Raji (cell line): ENCODE results near the gene SIDT2.

Experiments used
- POLR2A ChIP-seq: IDR thresholded peaks from 2 replicates; pipeline ENCODE4 v1.6.1; 2011; ENCODE audit warnings: low read depth, low read length, control low read depth; ENCODE audit not compliant: insufficient read depth

Gene SIDT2

DNA sequence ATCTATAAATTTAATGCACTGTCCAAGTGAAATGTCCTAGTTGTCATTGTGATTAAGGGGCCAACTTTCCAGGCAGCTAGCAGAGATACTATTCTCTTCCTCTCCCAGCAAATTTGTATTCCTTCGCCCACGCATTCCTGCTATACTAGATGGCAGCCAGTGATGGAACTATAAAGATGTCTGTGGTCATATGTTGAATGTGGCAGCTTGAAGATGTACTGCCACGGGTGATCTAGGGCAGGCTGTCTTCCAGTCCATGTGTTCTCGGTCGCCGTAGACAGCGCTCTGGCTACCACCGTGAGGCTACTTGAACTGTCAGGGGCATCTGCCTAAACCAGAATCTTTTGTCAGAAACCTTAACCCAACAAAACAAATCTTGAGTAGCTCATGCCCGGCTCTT, 8.3 kb upstream of the SIDT2 start:
- no peak for TF ChIP-seq POLR2A

DNA sequence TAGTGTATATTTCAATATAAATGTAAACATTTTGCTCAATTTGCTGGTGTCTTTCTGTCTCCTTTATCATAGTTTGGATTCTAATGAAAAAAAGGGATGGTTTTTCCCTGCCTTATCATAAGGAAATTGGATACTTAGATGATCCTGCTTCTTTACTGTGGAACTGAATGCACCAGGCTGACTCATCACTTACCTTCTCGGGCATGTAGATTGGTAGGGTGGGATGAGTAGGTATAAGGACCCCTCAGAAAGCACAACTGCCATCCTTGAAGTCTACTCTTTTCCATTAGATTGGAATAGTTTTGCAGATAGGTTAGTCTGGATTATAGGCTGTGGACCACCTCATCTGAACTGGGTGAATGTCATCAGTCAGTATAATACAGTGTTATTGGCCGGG, 7.5 kb upstream of the SIDT2 start:
- no peak for TF ChIP-seq POLR2A

DNA sequence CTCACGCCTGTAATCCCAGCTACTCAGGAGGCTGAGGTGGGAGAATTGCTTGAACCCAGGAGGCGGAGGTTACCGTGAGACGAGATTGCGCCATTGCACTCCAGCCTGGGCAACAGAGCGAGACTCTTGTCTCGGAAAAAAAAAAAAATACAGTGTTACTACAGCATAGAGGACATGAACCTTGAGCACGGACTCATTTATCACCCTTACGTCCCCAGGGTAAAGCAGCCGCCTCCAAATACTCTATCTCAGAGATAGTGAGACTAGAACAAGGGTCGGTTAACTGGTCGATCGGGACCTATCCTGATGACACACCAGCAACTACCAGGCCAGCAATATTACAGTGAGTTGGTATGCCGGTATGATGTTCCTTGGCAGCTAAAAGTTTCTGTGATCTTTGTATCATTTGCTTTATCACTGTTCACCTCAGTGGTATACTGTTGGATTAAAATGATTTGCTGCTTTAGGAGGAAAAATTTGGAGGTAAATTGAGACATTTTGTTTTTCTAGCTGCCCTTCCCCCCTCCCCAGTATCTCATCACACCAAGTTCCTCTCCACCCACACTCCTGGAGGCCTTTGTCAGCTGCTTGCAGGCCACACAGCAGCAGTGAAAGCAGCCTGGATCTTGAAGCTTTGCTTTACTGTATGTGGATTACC, 7.0 kb upstream of the SIDT2 start:
- no peak for TF ChIP-seq POLR2A

DNA sequence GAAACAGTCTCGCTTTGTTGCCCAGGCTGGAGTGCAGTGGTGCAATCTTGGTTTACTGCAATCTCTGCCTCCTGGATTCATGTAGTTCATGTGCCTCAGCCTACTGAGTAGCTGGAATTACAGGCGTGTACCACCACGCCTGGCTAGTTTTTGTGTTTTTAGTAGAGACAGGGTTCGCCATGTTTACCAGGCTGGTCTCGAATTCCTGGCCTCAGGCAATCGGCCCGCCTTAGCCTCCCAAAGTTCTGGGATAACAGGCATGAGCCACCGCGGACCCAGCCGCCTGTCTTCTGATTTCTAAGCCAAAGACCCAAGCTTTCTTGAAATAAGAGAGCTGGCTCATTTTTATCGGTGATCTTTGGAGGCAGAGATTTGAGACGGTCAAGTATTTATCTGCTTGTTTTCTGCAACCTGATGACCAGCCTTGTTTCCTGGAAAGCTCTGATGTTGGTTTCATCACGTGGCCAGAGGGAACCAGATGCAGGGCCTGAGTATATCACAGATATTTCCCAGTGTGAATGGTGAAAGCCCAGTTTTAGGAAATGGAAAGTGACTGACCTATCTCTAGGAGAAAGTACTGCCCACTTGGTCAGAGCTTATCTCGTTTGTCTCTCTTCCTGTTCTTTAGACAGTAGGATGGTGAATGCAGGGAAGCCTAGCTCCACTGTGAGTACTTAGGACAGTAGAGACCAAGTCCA, 5.7 kb upstream of the SIDT2 start:
- no peak for TF ChIP-seq POLR2A

DNA sequence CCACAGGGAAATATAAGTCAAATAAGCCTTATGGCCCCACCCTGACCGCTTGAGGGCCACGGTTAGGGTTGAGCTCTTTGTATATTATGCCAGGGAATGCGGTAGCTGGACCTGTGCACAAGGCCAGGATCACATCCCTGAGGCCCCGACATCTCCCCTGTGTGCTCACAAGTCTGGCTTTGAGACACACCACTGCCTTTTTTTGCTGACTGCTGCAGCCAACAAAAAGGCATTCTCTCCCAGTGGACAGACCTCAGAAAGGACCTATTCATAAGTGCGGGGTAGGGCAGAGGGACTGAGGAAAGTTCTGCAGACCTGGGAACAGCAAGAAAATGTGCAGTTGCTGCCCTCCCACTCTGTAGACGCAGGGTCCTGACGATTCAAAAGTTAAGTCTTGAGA, 3.4 kb upstream of the SIDT2 start:
- TF ChIP-seq POLR2A = no peak

DNA sequence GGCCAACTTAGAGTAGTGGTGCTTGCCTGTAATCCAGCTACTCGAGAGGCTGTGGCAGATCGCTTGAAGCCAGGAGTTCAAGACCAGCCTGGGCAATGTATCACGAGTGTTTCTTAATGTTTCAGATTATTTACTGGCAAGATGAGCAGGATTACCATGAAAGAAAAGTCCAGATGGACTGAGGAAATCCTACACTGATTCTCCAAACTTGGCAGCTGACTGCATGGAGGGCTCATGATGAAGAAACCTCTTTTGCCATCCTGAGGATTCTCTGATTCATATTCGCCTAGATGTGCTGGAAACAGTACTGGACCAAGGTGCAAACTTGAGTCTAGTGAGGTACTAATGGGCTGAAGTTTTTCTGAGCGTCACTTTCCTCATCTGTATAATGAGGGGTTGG, 2.8 kb upstream of the SIDT2 start:
- no peak for TF ChIP-seq POLR2A

DNA sequence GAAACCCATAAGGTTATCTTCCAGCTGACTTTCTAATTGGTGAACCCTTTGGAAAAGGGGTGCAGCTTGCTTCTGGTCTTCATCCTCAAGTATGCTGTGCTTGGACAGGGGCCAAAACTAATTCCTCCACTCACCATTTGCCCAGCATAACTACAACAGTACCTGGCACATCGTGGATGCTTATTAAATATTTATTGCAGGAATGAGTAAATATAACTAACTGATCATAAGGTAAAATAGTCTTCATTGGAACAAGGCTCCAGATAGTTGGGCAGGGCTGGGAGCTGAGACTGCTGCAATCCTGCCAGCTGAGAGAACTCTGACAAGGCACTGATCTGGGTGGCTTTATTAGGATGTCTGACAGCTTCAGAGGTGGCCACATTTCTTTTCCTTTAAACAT, 2.4 kb upstream of the SIDT2 start:
- no peak for TF ChIP-seq POLR2A

DNA sequence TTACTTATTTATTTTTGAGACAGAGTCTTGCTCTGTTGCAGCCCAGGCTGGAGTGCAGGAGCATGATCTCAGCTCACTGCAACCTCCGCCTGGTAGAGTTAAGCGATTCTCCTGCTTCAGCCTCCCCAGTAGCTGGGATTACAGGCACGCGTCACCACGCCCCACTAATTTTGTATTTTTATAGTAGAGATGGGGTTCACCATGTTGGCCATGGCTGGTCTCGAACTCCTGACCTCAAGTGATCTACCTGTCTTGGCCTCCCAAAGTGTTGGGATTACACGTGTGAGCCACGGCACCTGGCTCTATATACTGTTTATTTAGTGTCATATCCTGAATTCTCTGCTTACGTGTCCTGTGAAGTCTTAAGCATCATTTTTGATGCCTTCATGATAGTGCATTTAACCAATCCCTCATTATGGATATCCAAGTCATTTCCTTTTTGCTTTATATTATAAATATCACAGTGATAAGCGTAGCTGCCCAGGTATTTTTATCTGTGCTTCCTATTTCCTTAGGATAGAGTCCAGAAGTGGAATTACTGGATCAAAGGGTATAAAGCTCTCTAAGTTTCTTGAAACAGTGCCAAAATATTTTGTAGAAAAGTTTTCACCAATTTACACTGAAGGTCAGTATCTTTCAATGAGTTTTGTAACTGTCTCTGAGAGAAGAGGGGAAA, 871 bp upstream of the SIDT2 start:
- TF ChIP-seq POLR2A = no peak

DNA sequence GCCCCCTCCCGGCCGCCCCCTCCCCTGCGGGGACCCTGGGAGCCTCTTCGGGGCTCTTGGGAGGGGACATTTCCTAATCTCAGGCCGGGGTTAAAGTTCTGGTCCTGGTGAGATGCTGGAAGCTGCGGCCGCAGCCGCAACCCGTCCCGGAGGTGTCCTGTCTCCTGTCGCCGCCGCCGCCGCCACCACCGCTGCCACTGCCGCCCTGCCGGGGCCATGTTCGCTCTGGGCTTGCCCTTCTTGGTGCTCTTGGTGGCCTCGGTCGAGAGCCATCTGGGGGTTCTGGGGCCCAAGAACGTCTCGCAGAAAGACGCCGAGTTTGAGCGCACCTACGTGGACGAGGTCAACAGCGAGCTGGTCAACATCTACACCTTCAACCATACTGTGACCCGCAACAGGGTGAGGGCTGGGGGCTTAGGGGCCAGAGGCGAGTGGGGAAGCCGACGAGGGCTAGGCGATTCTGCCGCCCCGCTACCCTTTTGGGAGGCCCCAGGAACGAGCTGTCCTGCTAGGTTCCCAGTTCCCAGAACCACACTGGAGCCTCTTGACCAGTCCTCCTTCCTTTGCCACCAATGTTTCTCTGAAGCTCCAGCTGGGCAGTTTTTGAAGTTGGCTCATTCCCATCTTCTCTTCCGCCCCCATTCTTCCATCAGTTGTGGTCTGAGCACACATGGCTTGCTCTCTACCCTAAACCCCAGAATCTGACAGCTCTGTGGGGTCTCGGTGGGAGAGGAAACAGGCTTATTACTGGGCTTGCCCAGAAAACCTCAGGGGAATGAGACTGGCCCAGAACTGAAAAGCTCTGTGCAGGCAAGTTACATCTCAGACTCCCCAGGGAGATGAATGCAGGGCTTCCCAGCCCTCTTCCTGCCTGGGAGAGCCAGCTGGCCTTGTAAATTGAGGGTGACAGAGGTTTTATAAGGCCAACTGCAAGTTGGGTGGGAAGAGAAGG, 781 bp downstream of the SIDT2 start:
- no peak for TF ChIP-seq POLR2A

DNA sequence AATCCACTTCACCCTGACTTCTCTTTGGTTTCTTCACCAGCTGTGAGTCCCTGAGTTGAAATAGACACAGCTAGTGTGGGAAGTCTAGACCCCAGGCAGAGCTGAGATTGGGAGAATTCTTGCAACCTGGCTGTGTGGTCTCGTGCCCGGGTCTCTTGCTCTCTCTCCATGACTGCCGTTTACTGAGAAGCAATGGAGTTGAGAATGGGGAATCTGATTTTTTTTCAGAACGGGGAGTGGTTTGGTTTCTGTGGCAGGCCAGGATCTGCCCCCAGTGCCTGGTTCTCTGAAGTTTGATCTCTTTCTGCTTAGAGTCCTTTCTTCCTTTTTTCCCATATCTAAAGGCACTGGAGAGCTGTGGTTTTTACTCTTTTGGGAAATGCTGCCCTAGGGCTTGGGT, 1.5 kb downstream of the SIDT2 start:
- TF ChIP-seq POLR2A = 0 out of 2 replicates have a peak, but pooled peaks have one; percentile 1

DNA sequence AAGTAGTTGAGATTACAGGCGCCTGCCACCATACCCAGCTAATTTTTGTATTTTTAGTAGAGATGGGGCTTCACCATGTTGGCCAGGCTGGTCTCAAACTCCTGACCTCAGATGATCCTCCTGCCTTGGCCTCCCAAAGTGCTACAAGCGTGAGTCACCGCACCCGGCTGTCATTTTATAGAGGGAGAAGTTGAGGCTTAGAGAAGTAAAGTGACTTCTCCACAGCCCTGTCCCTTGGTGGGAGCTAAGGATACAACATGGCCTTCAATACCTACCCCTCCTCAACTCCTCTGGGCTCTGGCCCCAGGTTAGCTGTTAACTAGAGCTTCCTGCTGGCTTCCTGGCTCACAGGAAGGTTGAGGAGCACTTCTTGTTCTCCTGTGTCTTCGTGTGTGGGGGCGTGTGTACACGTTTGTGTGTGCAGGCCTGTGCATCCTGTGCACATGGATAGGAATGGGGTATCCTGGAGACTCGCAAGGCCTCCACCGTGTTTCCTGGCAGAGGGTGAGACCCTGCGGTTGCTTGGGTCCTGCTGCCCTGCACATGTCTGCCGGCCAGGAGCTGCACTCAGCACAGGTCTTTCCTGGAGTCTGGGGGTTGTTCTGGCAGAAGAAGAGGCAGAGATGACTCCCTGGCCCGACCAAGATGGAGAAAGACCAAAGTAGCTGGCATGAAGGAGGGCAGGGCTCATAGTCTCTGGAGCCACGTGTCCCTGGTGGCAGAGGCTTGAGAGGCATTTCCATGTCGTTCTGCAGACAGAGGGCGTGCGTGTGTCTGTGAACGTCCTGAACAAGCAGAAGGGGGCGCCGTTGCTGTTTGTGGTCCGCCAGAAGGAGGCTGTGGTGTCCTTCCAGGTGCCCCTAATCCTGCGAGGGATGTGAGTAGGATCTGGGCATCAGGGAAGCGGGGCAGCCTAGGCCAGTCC, 2.4 kb downstream of the SIDT2 start:
- TF ChIP-seq POLR2A = peak; percentile 50

DNA sequence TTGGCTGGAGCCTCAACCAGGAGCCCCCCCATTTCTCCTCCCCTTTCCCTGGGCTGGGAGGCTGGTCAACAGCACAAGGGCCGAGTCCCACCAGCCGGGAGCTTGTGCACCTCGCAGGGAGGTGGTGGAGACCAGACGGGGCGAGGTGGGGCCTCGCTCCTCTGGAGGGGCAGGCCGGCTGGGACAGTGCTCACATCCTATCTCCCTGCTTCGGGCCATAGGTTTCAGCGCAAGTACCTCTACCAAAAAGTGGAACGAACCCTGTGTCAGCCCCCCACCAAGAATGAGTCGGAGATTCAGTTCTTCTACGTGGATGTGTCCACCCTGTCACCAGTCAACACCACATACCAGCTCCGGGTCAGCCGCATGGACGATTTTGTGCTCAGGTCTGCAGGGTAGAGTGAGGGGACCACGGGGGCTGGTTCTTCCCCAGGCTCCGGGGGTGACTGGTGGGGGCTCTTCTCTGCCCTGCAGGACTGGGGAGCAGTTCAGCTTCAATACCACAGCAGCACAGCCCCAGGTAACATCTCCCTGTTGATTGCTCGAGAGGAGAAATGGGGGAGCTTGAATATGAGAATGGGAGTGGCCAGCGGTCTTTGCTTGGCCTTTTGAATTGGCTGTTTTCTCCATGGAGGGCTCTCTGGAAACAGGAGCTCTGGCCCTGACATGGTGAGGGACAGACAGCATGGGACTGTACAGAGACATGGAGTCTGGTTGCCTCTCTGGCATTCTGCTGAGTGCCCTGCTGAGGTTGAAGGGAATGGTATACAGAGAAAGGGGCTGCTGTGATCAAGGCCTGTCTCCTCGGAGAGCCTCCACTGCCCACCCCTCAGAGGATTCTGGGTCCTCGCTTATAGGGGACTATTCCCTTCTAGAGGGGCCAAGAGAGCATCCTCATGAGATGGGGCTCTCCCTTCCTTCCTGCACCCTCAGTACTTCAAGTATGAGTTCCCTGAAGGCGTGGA, 3.3 kb downstream of the SIDT2 start:
- TF ChIP-seq POLR2A = no peak

DNA sequence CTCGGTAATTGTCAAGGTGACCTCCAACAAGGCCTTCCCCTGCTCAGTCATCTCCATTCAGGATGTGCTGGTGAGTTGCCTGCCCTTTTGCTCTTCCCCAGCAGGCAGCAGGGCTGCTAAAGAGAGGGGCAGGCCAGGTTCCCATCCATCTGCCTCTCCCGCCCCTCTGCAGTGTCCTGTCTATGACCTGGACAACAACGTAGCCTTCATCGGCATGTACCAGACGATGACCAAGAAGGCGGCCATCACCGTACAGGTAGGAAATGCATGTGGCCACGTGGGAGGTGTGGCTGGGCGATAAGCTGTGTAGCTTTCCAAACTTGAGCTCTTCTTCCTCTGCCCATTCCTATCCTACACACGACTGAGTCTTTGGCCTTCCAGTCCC, 4.0 kb downstream of the SIDT2 start:
- no peak for TF ChIP-seq POLR2A

DNA sequence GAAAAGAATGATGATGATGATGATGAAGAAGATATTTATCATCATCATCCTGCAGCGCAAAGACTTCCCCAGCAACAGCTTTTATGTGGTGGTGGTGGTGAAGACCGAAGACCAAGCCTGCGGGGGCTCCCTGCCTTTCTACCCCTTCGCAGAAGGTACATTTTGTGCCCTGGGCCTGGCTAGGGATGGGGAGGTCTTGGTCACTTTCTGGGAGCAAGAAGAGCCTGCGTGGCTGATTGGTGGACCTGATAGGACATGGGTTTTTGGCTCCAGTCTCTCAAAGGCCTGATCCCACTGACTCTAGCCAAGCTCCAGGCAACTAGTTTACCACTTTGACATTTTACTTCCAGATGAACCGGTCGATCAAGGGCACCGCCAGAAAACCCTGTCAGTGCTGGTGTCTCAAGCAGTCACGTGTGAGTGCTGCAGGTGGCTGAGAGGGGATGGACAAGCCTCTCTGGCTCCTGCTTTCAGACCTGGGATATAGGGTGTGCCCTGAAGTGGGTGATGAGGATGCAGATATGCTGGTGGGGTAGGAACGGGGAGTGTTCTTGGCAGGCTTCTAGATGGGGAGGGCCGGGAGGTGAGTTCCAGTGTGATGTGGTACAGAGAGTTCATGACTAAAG, 5.3 kb downstream of the SIDT2 start:
- TF ChIP-seq POLR2A = no peak
